ENCODE results near the gene CLASP2.
"Not testable (repeated sequence)": the region's sequence is repeated elsewhere in the genome, so short reads cannot be mapped to it uniquely, and the experiment has no call there.

Gene CLASP2

DNA sequence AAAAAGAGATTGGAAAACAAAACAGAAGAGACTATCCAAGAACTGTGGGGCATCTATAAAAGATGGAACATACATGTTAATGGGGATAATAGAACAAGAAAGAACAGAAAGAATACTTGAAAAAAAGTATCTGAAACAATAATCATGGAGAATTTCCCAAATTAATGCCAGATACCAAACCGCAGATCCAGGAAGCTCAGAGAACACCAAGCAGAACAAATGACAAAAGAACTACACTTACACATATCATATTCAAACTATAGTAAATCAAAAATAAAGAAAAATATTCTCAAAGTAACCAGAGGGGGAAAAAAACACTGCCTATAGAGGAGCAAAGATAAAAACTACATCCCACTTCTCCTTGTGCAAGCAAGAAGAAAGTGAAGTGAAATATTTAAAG lies 40.0 kb downstream of the CLASP2 start:
- Histone ChIP-seq H3K36me3 (ENCODE audit: insufficient read depth) (no peaks in the 10 kb centered on the region), H3K79me2 (ENCODE audit: insufficient read depth, low read depth) (no peaks in the 10 kb centered on the region), H4K20me1 (ENCODE audit: insufficient read depth) (no peaks in the 10 kb centered on the region), H3K27me3 (ENCODE audit: insufficient read depth, low read depth) (no peaks in the 10 kb centered on the region), H3K27ac (no peak overlapping the region), H3K4me1 (ENCODE audit: low read depth, poor library complexity, severe bottlenecking) (no peaks in the 10 kb centered on the region), H3K4me2 (no peak overlapping the region), H3K9ac (no peak overlapping the region), H3K4me3 (IDR thresholded peaks at IDR 0.05; ENCODE audit: insufficient read depth, low read depth, low read length) (no peak overlapping the region), H2AFZ (ENCODE audit: low read depth) (no peak overlapping the region)
- TF ChIP-seq, protein P1, sequence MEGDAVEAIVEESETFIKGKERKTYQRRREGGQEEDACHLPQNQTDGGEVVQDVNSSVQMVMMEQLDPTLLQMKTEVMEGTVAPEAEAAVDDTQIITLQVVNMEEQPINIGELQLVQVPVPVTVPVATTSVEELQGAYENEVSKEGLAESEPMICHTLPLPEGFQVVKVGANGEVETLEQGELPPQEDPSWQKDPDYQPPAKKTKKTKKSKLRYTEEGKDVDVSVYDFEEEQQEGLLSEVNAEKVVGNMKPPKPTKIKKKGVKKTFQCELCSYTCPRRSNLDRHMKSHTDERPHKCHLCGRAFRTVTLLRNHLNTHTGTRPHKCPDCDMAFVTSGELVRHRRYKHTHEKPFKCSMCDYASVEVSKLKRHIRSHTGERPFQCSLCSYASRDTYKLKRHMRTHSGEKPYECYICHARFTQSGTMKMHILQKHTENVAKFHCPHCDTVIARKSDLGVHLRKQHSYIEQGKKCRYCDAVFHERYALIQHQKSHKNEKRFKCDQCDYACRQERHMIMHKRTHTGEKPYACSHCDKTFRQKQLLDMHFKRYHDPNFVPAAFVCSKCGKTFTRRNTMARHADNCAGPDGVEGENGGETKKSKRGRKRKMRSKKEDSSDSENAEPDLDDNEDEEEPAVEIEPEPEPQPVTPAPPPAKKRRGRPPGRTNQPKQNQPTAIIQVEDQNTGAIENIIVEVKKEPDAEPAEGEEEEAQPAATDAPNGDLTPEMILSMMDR (conservative IDR thresholded peaks at IDR 0.05; ENCODE audit: low read depth, low read length): no peak

- H3K4me3 ChIP-seq (IDR thresholded peaks at IDR 0.05; ENCODE audit: insufficient read depth, low read depth, low read length); H3K27ac ChIP-seq; H3K27me3 ChIP-seq (ENCODE audit: insufficient read depth, low read depth): not testable (repeated sequence)
Measured at GRCh38 chr3:33673436-33673835, 44.6 kb downstream of the CLASP2 start.

DNA sequence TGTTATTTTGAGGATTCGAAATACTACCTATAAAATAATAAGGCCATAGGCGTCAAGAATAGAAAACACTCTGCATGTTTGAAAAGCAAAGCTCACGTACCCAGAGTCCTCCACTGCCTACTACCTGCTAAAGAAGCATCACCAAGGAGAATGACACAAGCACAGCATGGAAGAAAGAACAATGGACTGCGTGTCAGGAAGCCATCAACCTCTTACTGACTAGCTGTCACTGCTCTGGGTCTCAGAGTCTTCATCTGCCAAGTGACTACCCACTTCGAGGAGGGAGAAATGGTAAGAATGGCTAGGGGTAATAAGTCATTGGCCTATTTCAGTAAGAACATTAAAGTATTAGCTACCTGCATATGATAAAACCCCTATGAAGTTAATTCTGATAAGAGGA lies 49.4 kb downstream of the CLASP2 start:
- Histone ChIP-seq H3K9ac (no peak overlapping the region), H3K4me3 (IDR thresholded peaks at IDR 0.05; ENCODE audit: insufficient read depth, low read depth, low read length) (no peak overlapping the region), H3K27ac (no peak overlapping the region), H3K4me2 (no peak overlapping the region), H4K20me1 (ENCODE audit: insufficient read depth) (no peaks in the 10 kb centered on the region), H3K4me1 (ENCODE audit: low read depth, poor library complexity, severe bottlenecking) (no peaks in the 10 kb centered on the region), H2AFZ (ENCODE audit: low read depth) (no peak overlapping the region), H3K79me2 (ENCODE audit: insufficient read depth, low read depth) (no peaks in the 10 kb centered on the region), H3K27me3 (ENCODE audit: insufficient read depth, low read depth) (no peaks in the 10 kb centered on the region), H3K36me3 (ENCODE audit: insufficient read depth) (no peaks in the 10 kb centered on the region)
- TF ChIP-seq, protein P1 (conservative IDR thresholded peaks at IDR 0.05; ENCODE audit: low read depth, low read length): no peak

More at GRCh38 chr3:33673436-33673835, 44.6 kb downstream of the CLASP2 start:
- not testable (repeated sequence) for H3K9ac ChIP-seq; H3K4me2 ChIP-seq; H3K36me3 ChIP-seq (ENCODE audit: insufficient read depth); H3K79me2 ChIP-seq (ENCODE audit: insufficient read depth, low read depth); H2AFZ ChIP-seq (ENCODE audit: low read depth); H4K20me1 ChIP-seq (ENCODE audit: insufficient read depth); H3K4me1 ChIP-seq (ENCODE audit: low read depth, poor library complexity, severe bottlenecking)

DNA sequence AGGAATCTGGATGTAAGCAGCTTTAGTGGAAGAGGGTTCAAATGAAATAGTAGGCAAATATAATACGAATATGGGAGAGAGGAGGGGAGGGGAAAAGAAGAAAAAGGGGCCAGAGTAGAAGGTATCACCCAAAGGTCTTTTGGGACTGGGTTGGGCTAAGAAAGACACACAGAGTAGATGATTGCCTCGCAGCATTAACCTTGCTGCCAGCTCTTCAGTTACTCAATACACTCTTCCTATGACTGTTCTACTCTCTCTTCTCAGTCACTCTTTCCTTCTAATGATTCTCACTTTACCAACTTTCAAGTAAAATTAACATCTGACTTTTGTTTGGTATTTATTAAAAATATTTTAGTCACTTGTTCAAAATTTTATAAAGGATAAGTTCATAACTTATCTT lies 52.8 kb downstream of the CLASP2 start:
- H3K4me3 ChIP-seq (IDR thresholded peaks at IDR 0.05; ENCODE audit: insufficient read depth, low read depth, low read length): no peak overlapping the region
- no peak overlapping the region for H3K9ac ChIP-seq
- no peaks in the 10 kb centered on the region for H3K27me3 ChIP-seq (ENCODE audit: insufficient read depth, low read depth)
- no peaks in the 10 kb centered on the region for H4K20me1 ChIP-seq (ENCODE audit: insufficient read depth)
- H3K4me1 ChIP-seq (ENCODE audit: low read depth, poor library complexity, severe bottlenecking): peaks cover 13% of the 10 kb centered on the region
- TF ChIP-seq, protein P1 (conservative IDR thresholded peaks at IDR 0.05; ENCODE audit: low read depth, low read length): no peak
- no peak overlapping the region for H2AFZ ChIP-seq (ENCODE audit: low read depth)
- H3K36me3 ChIP-seq (ENCODE audit: insufficient read depth): no peaks in the 10 kb centered on the region
- H3K79me2 ChIP-seq (ENCODE audit: insufficient read depth, low read depth): no peaks in the 10 kb centered on the region
- no peak overlapping the region for H3K4me2 ChIP-seq
- no peak overlapping the region for H3K27ac ChIP-seq

- no peak overlapping the region for H3K4me2 ChIP-seq
- H2AFZ ChIP-seq (ENCODE audit: low read depth): no peak overlapping the region
- H3K4me1 ChIP-seq (ENCODE audit: low read depth, poor library complexity, severe bottlenecking): peaks cover 22% of the 10 kb centered on the region
- no peaks in the 10 kb centered on the region for H3K27me3 ChIP-seq (ENCODE audit: insufficient read depth, low read depth)
- TF ChIP-seq, protein P1 (conservative IDR thresholded peaks at IDR 0.05; ENCODE audit: low read depth, low read length): no peak
- H3K36me3 ChIP-seq (ENCODE audit: insufficient read depth): no peaks in the 10 kb centered on the region
- H3K4me3 ChIP-seq (IDR thresholded peaks at IDR 0.05; ENCODE audit: insufficient read depth, low read depth, low read length): no peak overlapping the region
- H4K20me1 ChIP-seq (ENCODE audit: insufficient read depth): no peaks in the 10 kb centered on the region
- H3K9ac ChIP-seq: no peak overlapping the region
- no peak overlapping the region for H3K27ac ChIP-seq
- no peaks in the 10 kb centered on the region for H3K79me2 ChIP-seq (ENCODE audit: insufficient read depth, low read depth)
Measured at GRCh38 chr3:33664195-33664594, 53.9 kb downstream of the CLASP2 start.

Data from KMS-11 (cell line).